Esophagus (tissue), 2 donors: ENCODE measurements around the gene PITX1. TPM values are rescaled to one million over a fixed set of nuclear protein-coding genes. Genes with fewer than 3 reads are reported as not detected.
"Not testable (repeated sequence)": the region's sequence is repeated elsewhere in the genome, so short reads cannot be mapped to it uniquely, and the experiment has no call there.

Experiments used
- H3K27ac ChIP-seq, 2 donors: one replicate each; pipeline ENCODE4 v1.5.1; 2013; ENCODE audit warnings: low read depth in 2 of 2, mild to moderate bottlenecking in 2 of 2, inconsistent platforms in 1 of 2, low read length in 1 of 2, moderate library complexity in 1 of 2
- H3K27me3 ChIP-seq, 2 donors: one replicate each; pipeline ENCODE4 v1.6.1; 2013; ENCODE audit warnings: low read length in 2 of 2, control low read depth in 1 of 2, mild to moderate bottlenecking in 1 of 2; ENCODE audit not compliant: insufficient read depth in 2 of 2, control insufficient read depth in 1 of 2
- H3K36me3 ChIP-seq, 2 donors: one replicate each; pipeline ENCODE4 v1.6.1; 2013; ENCODE audit warnings: low read length in 1 of 2; ENCODE audit not compliant: control insufficient read depth in 2 of 2, insufficient read depth in 2 of 2
- H3K4me1 ChIP-seq, 2 donors: one replicate each; pipeline ENCODE4 v1.6.1; 2013; ENCODE audit warnings: low read length in 1 of 2; ENCODE audit not compliant: control insufficient read depth in 2 of 2, insufficient read depth in 2 of 2
- H3K4me3 ChIP-seq, 2 donors: one replicate each; pipeline ENCODE4 v1.5.1; 2013; ENCODE audit warnings: low read length in 2 of 2, mild to moderate bottlenecking in 2 of 2, low read depth in 1 of 2, moderate library complexity in 1 of 2
- H3K9me3 ChIP-seq, 2 donors: one replicate each; pipeline ENCODE4 v1.6.1; 2013; ENCODE audit warnings: mild to moderate bottlenecking in 2 of 2, low read depth in 1 of 2, low read length in 1 of 2, moderate library complexity in 1 of 2; ENCODE audit not compliant: control insufficient read depth in 2 of 2, insufficient read depth in 1 of 2
- WGBS, 2 donors: extraction: QIAGEN DNeasy Blood & Tissue Kit; methylation state at CpG; one replicate each; pipeline ENCODE4 v1.1.7; 2013; 5-methylcytosine and 5-hydroxymethylcytosine counted together
- polyA plus RNA-seq, 2 donors: library from polyadenylated mRNA; stranded (reverse); fragments of 200-250 nt; gene quantifications; one replicate each; pipeline ENCODE4 v1.2.3, GENCODE V29; 2013
- donor health status: healthy with polysubstance abuse.
- donor health status: Bipolar disorder and iron deficiency.

The PITX1 gene
- polyA plus RNA-seq, 2 donors, result 485 to 519 TPM

DNA sequence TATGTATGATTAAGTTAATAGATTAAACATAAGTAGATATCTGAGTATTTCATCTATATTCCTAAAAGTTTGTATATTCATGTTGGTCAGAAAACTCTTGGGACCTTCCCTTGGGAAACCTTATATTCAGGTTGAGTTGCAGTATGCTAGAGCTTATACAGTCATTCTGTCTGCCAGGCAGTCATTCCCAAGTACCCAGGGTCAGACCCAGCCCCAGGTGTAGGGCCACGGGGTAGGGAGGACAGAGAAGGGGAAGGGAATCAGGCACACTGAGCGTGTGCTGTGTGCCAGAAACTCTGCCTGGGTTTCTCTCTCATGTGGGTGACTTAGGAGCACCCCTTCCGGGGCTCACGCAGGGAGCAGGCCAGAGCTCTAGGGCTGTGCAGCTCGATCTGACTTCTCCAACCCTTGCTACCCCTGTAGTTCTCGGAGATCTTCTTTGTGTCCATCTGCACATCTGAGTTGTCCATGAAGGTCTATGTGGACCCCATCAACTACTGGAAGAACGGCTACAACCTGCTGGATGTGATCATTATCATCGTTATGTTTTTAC lies 38.1 kb downstream of the PITX1 start:
- Histone ChIP-seq H3K4me1 (no peaks in the 10 kb centered on the region), H3K9me3 (no peaks in the 10 kb centered on the region), H3K27me3 (no peaks in the 10 kb centered on the region), H3K36me3 (no peaks in the 10 kb centered on the region), H3K27ac (no peak overlapping the region), H3K4me3 (no peak overlapping the region)
- WGBS, 2 donors, result 88% methylated on average over 8 of the region's 8 CpGs

DNA sequence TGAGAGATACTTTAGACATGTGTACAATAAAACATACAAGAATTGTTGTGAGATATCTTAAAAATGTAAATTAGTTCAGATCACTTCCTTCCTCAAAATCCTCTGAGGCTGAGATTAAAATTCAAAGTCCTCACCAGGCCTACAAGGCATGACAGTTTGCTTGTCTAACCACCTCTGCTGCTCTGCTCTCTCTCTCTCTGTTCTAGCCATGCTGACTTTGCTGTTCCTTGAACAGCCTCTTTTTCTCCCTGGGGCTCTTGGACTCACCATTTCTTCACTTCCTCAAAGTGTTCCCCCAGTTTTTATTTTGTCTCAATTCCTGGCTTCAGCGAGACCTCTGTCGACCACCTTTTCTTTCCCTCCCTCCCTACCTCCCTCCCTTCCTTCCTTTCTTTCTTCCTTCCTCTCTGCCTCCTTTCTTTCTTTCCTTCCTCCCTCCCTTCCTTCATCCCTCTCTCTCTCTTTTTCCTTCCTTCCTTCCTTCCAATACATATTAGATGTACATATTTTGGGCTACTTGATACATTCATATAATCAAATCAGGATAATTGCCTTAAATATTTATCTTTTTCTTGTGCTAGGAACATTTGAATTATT lies 39.4 kb downstream of the PITX1 start:
- no peak overlapping the region for H3K4me3 ChIP-seq
- no peaks in the 10 kb centered on the region for H3K27me3 ChIP-seq
- no peaks in the 10 kb centered on the region for H3K4me1 ChIP-seq
- WGBS, 2 donors, result 67 to 76% methylated on average over 2 of the region's 2 CpGs
- H3K36me3 ChIP-seq, result no peaks in the 10 kb centered on the region
- H3K9me3 ChIP-seq, result no peaks in the 10 kb centered on the region
- no peak overlapping the region for H3K27ac ChIP-seq

DNA sequence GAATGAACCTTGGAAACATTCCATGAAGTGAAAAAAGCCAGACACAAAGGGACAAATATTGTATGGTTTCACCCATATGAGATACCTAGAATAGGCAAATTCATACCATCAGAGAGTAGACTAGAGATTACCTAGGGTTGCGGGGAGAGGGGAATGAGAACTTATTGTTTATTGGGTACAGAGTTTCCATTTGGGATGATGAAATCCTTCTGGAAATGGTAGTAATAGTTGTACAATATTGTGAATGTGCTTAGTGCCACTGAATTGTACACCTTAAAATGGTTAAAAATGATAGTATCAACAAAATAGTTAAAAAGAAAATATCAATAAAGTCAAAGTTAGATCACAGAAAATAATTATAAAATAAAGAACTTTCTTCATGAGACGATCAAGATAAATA lies 40.9 kb downstream of the PITX1 start:
- H3K36me3 ChIP-seq, result no peaks in the 10 kb centered on the region
- H3K4me3 ChIP-seq, result no peak overlapping the region
- H3K9me3 ChIP-seq, result no peaks in the 10 kb centered on the region
- H3K27ac ChIP-seq, result no peak overlapping the region
- no peaks in the 10 kb centered on the region for H3K27me3 ChIP-seq
- no peaks in the 10 kb centered on the region for H3K4me1 ChIP-seq
- WGBS, 2 donors, result 94 to 95% methylated on average over 2 of the region's 2 CpGs

DNA sequence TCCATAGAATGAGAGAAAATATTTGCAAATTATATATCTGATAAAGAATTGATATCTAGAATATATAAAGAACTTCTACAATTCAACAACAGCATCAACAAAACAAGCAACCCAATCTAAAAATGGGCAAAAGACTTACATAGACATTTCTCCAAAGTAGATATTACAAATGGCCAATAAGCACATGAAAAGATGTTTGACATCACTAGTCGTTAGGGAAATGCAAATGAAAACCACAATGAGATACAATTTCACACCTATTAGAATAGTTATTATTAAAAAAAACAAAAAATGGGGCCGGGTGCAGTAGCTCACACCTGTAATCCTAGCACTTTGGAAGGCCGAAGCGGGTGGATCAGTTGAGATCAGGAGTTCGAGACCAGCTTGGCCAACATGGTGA lies 41.9 kb downstream of the PITX1 start:
- Histone ChIP-seq H3K9me3 (no peaks in the 10 kb centered on the region), H3K27ac (no peak overlapping the region), H3K4me3 (no peak overlapping the region), H3K27me3 (no peaks in the 10 kb centered on the region), H3K4me1 (no peaks in the 10 kb centered on the region), H3K36me3 (no peaks in the 10 kb centered on the region)
- 93 to 95% methylated on average over 5 of the region's 5 CpGs for WGBS, 2 donors

DNA sequence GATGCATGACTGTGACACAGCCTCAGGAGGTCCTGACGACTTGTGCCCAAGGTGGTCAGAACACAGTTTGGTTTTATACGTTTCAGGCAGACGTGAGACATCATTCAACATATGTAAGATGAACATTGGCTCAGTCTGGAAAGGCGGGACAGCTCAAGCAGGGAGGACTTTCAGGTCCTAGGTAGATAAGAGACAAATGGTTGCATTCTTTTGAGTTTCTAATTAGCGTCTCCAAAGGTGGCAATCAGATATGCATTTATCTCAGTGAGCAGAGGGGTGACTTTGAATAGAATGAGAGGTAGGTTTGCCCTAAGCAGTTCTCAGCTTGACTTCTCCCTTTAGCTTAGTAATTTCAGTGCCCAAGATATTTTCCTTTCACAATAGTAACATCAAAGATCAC lies 43.8 kb downstream of the PITX1 start:
- not testable (repeated sequence) for H3K4me3 ChIP-seq, H3K27ac ChIP-seq, H3K9me3 ChIP-seq, H3K27me3 ChIP-seq, H3K36me3 ChIP-seq, H3K4me1 ChIP-seq
- 83 to 86% methylated on average over 5 of the region's 5 CpGs for WGBS, 2 donors

DNA sequence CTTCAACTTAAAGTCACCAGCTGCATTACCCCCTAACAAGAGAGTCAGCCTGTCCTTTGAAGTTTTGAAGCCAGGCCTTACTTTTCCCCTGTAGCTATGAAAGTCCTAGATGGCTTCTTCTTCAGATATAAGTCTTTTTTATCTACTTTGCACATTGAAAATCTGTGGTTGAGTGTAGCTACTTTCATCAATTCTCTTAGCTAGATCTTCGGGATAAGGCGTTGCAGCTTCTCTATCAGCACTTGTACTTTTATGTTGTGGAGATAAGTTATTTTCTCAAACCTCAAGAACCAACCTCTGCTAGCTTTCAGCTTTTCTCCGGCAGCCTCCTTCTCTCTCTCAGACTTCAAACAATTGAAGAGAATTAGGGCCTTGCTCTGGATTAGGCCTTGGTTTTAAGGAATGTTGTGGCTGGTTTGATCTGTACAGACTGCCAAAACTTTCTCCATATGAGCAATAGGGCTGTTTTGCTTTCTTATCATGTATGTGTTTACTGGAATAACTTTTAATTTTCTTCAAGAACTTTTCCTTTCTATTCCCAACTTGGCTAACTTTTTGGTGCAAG lies 44.7 kb downstream of the PITX1 start:
- H3K36me3 ChIP-seq, result no peaks in the 10 kb centered on the region
- WGBS, 2 donors, result 82 to 87% methylated on average over 3 of the region's 3 CpGs
- H3K4me1 ChIP-seq, result no peaks in the 10 kb centered on the region
- H3K27ac ChIP-seq, result no peak overlapping the region
- H3K27me3 ChIP-seq, result no peaks in the 10 kb centered on the region
- no peaks in the 10 kb centered on the region for H3K9me3 ChIP-seq
- no peak overlapping the region for H3K4me3 ChIP-seq

DNA sequence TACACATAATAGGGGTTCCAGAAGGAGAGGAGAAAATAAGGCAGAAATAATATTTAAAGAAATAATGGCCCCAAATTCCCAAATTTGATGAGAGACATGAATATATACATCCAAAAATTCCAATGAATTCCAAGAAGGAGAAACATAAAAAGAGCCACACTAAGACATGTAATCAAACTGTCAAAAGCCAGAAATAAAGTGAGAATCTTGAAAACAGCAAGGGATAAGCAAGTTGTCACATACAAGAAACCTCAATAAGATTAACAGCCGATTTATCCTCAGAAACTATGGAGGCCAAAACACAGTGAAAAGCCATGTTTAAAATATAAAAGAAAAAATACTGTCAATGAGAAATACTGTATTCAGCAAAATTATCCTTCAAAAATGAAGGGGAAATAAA lies 51.8 kb downstream of the PITX1 start:
- Histone ChIP-seq H3K4me1 (no peaks in the 10 kb centered on the region), H3K27ac (no peak overlapping the region), H3K4me3 (no peak overlapping the region), H3K36me3 (no peaks in the 10 kb centered on the region), H3K27me3 (no peaks in the 10 kb centered on the region), H3K9me3 (peaks cover 0 to 8% of the 10 kb centered on the region in 2 donors)
- 95 to 100% methylated on average over 1 of the region's 1 CpG for WGBS, 2 donors

DNA sequence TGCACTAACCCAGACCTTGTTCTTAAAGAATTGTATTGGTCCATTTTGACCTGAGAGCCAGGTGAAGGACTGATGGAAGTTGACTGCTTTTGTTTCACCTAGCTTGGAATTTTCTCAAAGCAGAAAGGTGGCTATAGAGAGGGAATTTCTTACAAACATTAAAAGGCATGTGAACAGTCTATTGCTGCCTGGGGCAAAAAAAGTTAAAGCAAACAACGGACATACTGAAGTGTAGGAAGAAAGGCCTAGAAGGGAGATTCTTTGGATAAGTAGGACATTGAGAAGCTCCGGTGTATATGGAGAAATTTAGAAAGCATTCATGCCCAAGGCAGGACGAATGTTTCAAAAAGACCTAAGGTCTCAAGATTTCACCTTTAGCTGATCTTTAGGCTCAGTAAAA lies 54.6 kb downstream of the PITX1 start:
- H3K36me3 ChIP-seq, result no peaks in the 10 kb centered on the region
- no peak overlapping the region for H3K4me3 ChIP-seq
- no peak overlapping the region for H3K27ac ChIP-seq
- peaks cover 0 to 14% of the 10 kb centered on the region in 2 donors for H3K9me3 ChIP-seq
- H3K4me1 ChIP-seq, result no peaks in the 10 kb centered on the region
- no peaks in the 10 kb centered on the region for H3K27me3 ChIP-seq
- 86 to 89% methylated on average over 3 of the region's 3 CpGs for WGBS, 2 donors
